Tibial nerve (tissue), 4 donors: Measurements from ENCODE around the gene PRSS36. TPM values are rescaled to one million over a fixed set of nuclear protein-coding genes. Genes with fewer than 3 reads are reported as not detected.
A peak's percentile ranks its signal among the peaks of the same experiment; 100 is the strongest.
"Not testable (repeated sequence)": the region's sequence is repeated elsewhere in the genome, so short reads cannot be mapped to it uniquely, and the experiment has no call there.

Experiments
- DNase-seq, 2 donors: peaks; one replicate each; pipeline ENCODE4 v3.0.0-alpha.2; 2019; ENCODE audit warnings: low spot score in 2 of 2
- H3K27ac ChIP-seq, 4 donors: fragments of 200-600 bp; sonication (generic) in 3 of 4; one replicate each; pipeline ENCODE4 v1.5.1; 2017 to 2019; ENCODE audit warnings: mild to moderate bottlenecking in 1 of 4
- H3K27me3 ChIP-seq, 2 donors: fragments of 200-600 bp; sonication (generic) in 1 of 2; one replicate each; pipeline versions ENCODE4 v1.5.1 to v1.6.0; 2017 to 2019
- H3K36me3 ChIP-seq, 3 donors: fragments of 200-600 bp; sonication (generic); one replicate each; pipeline ENCODE4 v1.5.1; 2018 to 2019
- H3K4me1 ChIP-seq, 4 donors: fragments of 200-600 bp; sonication (generic) in 3 of 4; one replicate each; pipeline ENCODE4 v1.5.1; 2017 to 2019
- H3K4me3 ChIP-seq, 4 donors: fragments of 200-600 bp; sonication (generic) in 3 of 4; one replicate each; pipeline ENCODE4 v1.5.1; 2017 to 2019; ENCODE audit warnings: mild to moderate bottlenecking in 1 of 4, moderate library complexity in 1 of 4
- H3K9me3 ChIP-seq, 4 donors: fragments of 200-600 bp; sonication (generic) in 3 of 4; one replicate each; pipeline ENCODE4 v1.5.1; 2017 to 2019
- EP300 ChIP-seq, 2 donors: sonication (generic); formaldehyde crosslinking; IDR thresholded peaks; one replicate each; pipeline ENCODE4 v1.6.1; 2017; ENCODE audit warnings: antibody characterized with exemption in 2 of 2, mild to moderate bottlenecking in 1 of 2
- POLR2A ChIP-seq, 2 donors: fragments of 450-650 bp; IDR thresholded peaks; one replicate each; pipeline ENCODE4 v1.6.1; 2017; ENCODE audit warnings: antibody characterized with exemption in 2 of 2, mild to moderate bottlenecking in 2 of 2, moderate library complexity in 2 of 2
- WGBS, 2 donors: methylation state at CpG; one replicate each; pipeline ENCODE4 v1.1.5; 2018; 5-methylcytosine and 5-hydroxymethylcytosine counted together
- total RNA-seq, 4 donors: library from RNA; depleted of rRNA; stranded (reverse); fragments of >200 nt; gene quantifications; one replicate each; pipeline ENCODE4 v1.1.0, GENCODE V29; 2016
- TF ChIP-seq, protein P1 (sequence below), 5 experiments: fragments of 200-600 bp in 3 of 5; fragments of 450-650 bp in 2 of 5; sonication (generic) in 3 of 5; IDR thresholded peaks; one replicate each; pipeline ENCODE4 v1.5.1; 2016 to 2019; ENCODE audit warnings: antibody characterized with exemption in 5 of 5, mild to moderate bottlenecking in 3 of 5, moderate library complexity in 2 of 5

The PRSS36 gene
- total RNA-seq, 4 donors from 2014 or later: 6.5 to 21.3 (median 10.8) TPM

DNA sequence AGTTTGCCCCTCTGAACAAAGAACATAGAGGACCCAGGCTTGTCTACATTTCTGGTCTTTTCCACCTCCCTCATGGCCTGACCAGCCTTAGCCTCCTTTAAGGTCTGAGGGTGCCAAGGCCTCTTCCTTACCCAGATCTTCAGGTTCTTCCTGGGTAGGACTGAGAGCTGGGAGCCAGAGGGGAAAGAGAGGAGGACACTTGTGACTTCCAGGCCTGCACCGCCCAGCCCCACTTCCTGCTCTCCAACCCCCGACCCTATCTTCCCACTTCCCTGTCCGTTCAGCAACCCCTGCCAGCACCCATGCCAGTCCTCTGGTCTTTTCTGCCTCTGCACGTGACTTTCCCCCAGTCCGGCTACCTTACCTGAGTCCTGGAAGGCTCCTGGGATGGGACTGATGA is 534 bp downstream of the PRSS36 start:
- Histone ChIP-seq H3K4me3 (peak overlapping the region in 1 of 4 donors; percentile 18), H3K36me3 (no peaks in the 10 kb centered on the region), H3K9me3 (no peaks in the 10 kb centered on the region), H3K27me3 (peaks cover 0 to 24% of the 10 kb centered on the region in 2 donors), H3K27ac (peak overlapping the region in 1 of 4 donors; percentile 43), H3K4me1 (peaks cover 0 to 9% (median 0%) of the 10 kb centered on the region in 4 donors)
- 64 to 70% methylated on average over 5 of the region's 5 CpGs for WGBS, 2 donors
- DNase-seq: no peak
- TF ChIP-seq EP300 (IDR thresholded peaks at IDR 0.05) (no peak), POLR2A (IDR thresholded peaks at IDR 0.05) (no peak)
- TF ChIP-seq, protein P1, sequence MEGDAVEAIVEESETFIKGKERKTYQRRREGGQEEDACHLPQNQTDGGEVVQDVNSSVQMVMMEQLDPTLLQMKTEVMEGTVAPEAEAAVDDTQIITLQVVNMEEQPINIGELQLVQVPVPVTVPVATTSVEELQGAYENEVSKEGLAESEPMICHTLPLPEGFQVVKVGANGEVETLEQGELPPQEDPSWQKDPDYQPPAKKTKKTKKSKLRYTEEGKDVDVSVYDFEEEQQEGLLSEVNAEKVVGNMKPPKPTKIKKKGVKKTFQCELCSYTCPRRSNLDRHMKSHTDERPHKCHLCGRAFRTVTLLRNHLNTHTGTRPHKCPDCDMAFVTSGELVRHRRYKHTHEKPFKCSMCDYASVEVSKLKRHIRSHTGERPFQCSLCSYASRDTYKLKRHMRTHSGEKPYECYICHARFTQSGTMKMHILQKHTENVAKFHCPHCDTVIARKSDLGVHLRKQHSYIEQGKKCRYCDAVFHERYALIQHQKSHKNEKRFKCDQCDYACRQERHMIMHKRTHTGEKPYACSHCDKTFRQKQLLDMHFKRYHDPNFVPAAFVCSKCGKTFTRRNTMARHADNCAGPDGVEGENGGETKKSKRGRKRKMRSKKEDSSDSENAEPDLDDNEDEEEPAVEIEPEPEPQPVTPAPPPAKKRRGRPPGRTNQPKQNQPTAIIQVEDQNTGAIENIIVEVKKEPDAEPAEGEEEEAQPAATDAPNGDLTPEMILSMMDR (IDR thresholded peaks at IDR 0.05): no peak

DNA sequence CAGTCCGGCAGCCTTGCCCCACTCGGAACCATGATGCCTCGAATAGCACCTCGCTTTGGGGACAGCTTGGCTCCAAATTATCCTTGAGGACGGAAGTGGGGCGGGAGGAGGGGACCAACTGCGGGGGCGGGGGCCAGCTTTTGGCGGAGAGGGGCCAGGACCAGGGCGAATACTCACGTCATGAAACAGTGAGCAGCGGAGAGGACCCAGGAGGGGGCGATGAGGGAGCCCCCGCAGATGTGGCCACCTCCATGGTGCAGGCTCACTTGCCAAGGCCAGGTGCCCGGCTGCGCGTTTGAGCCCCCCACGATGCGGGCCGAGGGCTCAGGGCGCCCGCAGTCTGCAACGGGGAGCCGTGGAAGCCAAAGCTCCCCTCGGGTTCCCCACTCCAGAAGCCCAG is 970 bp downstream of the PRSS36 start:
- no peak for DNase-seq
- TF ChIP-seq, protein P1 (IDR thresholded peaks at IDR 0.05): no peak
- TF ChIP-seq EP300 (IDR thresholded peaks at IDR 0.05) (no peak), POLR2A (IDR thresholded peaks at IDR 0.05) (no peak)
- no peaks in the 10 kb centered on the region for H3K9me3 ChIP-seq
- H3K4me3 ChIP-seq: no peak overlapping the region
- peaks cover 0 to 9% (median 0%) of the 10 kb centered on the region in 4 donors for H3K4me1 ChIP-seq
- WGBS, 2 donors: 72 to 76% methylated on average over 20 to 25 of the region's 25 CpGs
- no peak overlapping the region for H3K27ac ChIP-seq
- no peaks in the 10 kb centered on the region for H3K36me3 ChIP-seq
- H3K27me3 ChIP-seq: peaks cover 0 to 24% of the 10 kb centered on the region in 2 donors

DNA sequence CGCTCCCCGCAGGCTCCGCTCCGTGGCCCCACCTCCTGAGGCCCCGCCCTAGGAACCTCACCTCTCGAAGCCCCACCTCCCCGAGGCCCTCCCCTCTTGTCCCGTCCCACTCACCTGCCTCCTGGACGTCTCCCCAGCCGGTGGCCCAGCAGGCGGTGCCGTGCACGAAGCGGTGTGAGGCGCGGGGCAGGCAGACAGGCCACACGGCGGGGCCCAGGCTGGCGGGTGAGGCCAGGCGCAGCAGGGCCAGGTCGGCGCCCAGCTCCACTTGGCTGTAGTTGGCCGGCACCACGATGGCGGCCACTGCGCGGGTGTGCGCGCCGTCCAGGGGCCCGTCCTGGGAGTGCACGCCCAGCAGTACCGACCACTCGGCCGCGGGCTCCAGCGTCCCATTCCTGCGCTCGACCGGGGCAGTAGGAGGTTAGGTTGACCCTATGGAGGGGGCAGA is 1.6 kb downstream of the PRSS36 start:
- no peak overlapping the region for H3K4me3 ChIP-seq
- TF ChIP-seq EP300 (IDR thresholded peaks at IDR 0.05) (no peak), POLR2A (IDR thresholded peaks at IDR 0.05) (no peak)
- TF ChIP-seq, protein P1 (IDR thresholded peaks at IDR 0.05): no peak
- no peak for DNase-seq
- no peak overlapping the region for H3K27ac ChIP-seq
- H3K27me3 ChIP-seq: peaks cover 0 to 24% of the 10 kb centered on the region in 2 donors
- H3K4me1 ChIP-seq: peaks cover 0 to 9% (median 0%) of the 10 kb centered on the region in 4 donors
- H3K9me3 ChIP-seq: no peaks in the 10 kb centered on the region
- H3K36me3 ChIP-seq: no peaks in the 10 kb centered on the region
- 18 to 20% methylated on average over 19 to 35 of the region's 40 CpGs for WGBS, 2 donors

DNA sequence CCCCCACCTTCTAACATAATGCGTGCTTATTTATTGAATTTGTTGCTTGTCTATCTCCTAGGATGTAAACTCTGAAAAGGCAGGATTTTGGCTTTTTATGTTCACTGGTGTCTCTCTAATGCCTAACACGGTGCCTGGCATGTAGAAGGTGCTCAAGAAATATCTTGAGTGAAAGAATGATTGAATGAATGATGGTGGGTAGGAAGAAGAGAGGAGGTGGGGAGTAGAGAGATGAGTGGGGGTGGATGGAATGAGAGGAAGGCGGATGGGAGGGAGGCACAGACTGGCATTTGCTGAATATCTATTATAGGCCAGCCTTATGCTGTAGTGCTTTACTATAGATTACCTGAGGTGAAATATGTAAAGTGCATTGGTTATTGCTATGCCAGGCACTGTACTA is 2.3 kb downstream of the PRSS36 start:
- Histone ChIP-seq H3K27ac (no peak overlapping the region), H3K27me3 (peaks cover 0 to 24% of the 10 kb centered on the region in 2 donors), H3K4me1 (peaks cover 0 to 16% (median 5%) of the 10 kb centered on the region in 4 donors), H3K9me3 (no peaks in the 10 kb centered on the region), H3K4me3 (no peak overlapping the region), H3K36me3 (no peaks in the 10 kb centered on the region)
- WGBS, 2 donors: 88 to 92% methylated on average over 3 of the region's 3 CpGs
- TF ChIP-seq EP300 (IDR thresholded peaks at IDR 0.05): no peak
- TF ChIP-seq, protein P1 (IDR thresholded peaks at IDR 0.05): no peak
- no peak for DNase-seq

DNA sequence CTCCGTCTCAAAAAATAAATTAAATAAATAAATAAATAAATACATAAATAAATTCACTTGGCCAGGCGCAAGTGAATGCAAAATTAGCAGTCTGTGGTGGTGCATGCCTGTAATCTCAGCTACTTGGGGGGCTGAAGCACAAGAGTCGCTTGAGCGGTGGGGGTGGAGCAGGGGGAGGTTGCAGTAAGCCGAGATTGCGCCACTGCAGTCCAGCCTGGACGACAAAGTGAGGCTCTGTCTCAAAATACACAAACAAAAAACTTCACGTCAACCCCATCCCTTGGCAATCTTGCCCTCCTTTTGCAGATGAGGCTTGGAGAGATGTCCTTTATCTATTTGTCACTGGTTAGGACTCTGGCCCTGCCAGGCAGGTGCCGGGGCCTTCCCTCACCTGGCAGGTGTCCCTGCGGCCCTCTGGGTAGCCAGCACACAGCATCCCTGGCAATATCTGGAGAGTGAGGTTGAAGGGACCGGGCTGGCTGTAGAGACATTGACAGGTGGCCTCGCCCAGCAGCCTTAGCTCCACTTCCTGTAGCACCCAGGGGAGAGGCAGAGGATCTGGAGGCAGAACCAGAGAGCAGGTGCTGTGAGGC is 4.4 kb downstream of the PRSS36 start:
- Histone ChIP-seq H3K4me1 (peaks cover 0 to 32% (median 12%) of the 10 kb centered on the region in 4 donors), H3K36me3 (no peaks in the 10 kb centered on the region), H3K4me3 (no peak overlapping the region), H3K27me3 (peaks cover 0 to 24% of the 10 kb centered on the region in 2 donors), H3K9me3 (no peaks in the 10 kb centered on the region), H3K27ac (no peak overlapping the region)
- no peak for DNase-seq
- TF ChIP-seq POLR2A (IDR thresholded peaks at IDR 0.05): no peak
- TF ChIP-seq, protein P1 (IDR thresholded peaks at IDR 0.05): no peak
- no peak for TF ChIP-seq EP300 (IDR thresholded peaks at IDR 0.05)
- 69 to 72% methylated on average over 12 of the region's 12 CpGs for WGBS, 2 donors

DNA sequence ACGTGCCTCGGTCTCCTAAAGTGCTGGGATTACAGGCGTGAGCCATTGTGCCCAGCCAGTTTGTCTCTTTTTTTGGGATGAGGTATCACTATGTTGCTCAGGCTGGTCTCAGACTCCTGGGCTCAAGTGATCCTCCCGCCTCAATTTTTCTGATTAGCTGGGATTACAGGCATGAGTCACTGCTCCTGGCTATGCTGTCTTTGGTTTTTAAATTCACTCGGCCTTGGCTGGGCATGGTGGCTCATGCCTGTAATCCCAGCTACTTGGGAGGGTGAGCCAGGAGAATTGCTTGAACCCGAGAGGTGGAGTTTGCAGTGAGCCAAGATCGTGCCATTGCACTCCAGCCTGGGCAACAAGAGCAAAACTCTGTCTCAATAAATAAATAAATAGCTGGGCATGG is 5.4 kb downstream of the PRSS36 start:
- Histone ChIP-seq H3K4me1 (peaks cover 0 to 37% (median 12%) of the 10 kb centered on the region in 4 donors), H3K27me3 (peaks cover 0 to 24% of the 10 kb centered on the region in 2 donors)
- not testable (repeated sequence) for H3K27ac ChIP-seq, H3K36me3 ChIP-seq, H3K9me3 ChIP-seq, DNase-seq, H3K4me3 ChIP-seq
- 92 to 93% methylated on average over 7 of the region's 7 CpGs for WGBS, 2 donors
